Activated CD8-positive, alpha-beta memory T cell treated with anti-CD3 and anti-CD28 coated beads for 36 hours (primary cell): Measurements from ENCODE around the gene CCNH. TPM values are rescaled to one million over a fixed set of nuclear protein-coding genes. Genes with fewer than 3 reads are reported as not detected.

Experiments
- CTCF ChIA-PET: fragments of 350-600 bp; sonication (Branson Sonifier 250); formaldehyde crosslinking; loops from one replicate; lab custom pipeline; 2021; ENCODE audit warnings: antibody characterized with exemption; lab: Charles Lee
- POLR2A ChIA-PET: fragments of 350-600 bp; sonication (Branson Sonifier 250); formaldehyde crosslinking; loops from one replicate; lab custom pipeline; 2021; ENCODE audit warnings: antibody characterized with exemption; lab: Charles Lee
- total RNA-seq, 2 experiments: library from RNA; stranded (reverse); gene quantifications; one replicate each; pipeline ENCODE4 v1.2.3, GENCODE V29; 2021

CCNH gene
- 10 to 100 TPM; 56.8 to 67.0 TPM for total RNA-seq

- CTCF ChIA-PET = no interaction called here
- POLR2A ChIA-PET = interaction anchor here (0.5 to 1.3 kb wide), 2 partner anchors 145 to 221 kb away, joined by 3 to 4 read pairs; no protein-coding TSS in a partner anchor
These were observed at the start of gene CCNH for GRCh38 chr5:87412630-87413342. TSS of gene CCNH (minus strand) at chr5:87412930. CDS start at chr5:87412794, 136 bp downstream.

GRCh38 chr5:87457706-87458105, 45.0 kb upstream of the CCNH start:
- ChIA-PET POLR2A (no interaction called here), CTCF (no interaction called here)

- ChIA-PET POLR2A (no interaction called here), CTCF (no interaction called here)
These were observed 41.1 kb upstream of the CCNH start for GRCh38 chr5:87453801-87454200.

GRCh38 chr5:87452837-87453236, 40.1 kb upstream of the CCNH start:
- ChIA-PET POLR2A (no interaction called here), CTCF (no interaction called here)

GRCh38 chr5:87442419-87442818, 29.7 kb upstream of the CCNH start:
- CTCF ChIA-PET = no interaction called here

GRCh38 chr5:87438231-87438630, 25.5 kb upstream of the CCNH start:
- CTCF ChIA-PET = no interaction called here
- POLR2A ChIA-PET = no interaction called here

More at GRCh38 chr5:87442419-87442818, 29.7 kb upstream of the CCNH start:
- POLR2A ChIA-PET = no interaction called here

GRCh38 chr5:87437724-87438123, 25.0 kb upstream of the CCNH start:
- POLR2A ChIA-PET = no interaction called here
- CTCF ChIA-PET = no interaction called here

- CTCF ChIA-PET = no interaction called here
- POLR2A ChIA-PET = no interaction called here
These were observed 22.5 kb upstream of the CCNH start for GRCh38 chr5:87435144-87435694.

- CTCF ChIA-PET = no interaction called here
- POLR2A ChIA-PET = no interaction called here
These were observed 21.7 kb upstream of the CCNH start for GRCh38 chr5:87434461-87434860.

- POLR2A ChIA-PET = no interaction called here
- CTCF ChIA-PET = no interaction called here
These were observed 21.2 kb upstream of the CCNH start for GRCh38 chr5:87433945-87434344.

- ChIA-PET POLR2A (no interaction called here), CTCF (no interaction called here)
These were observed 19.7 kb upstream of the CCNH start for GRCh38 chr5:87432460-87432859.

- POLR2A ChIA-PET = no interaction called here
- CTCF ChIA-PET = no interaction called here
These were observed 18.2 kb upstream of the CCNH start for GRCh38 chr5:87430863-87431457.

GRCh38 chr5:87423755-87424154, 11.0 kb upstream of the CCNH start:
- ChIA-PET POLR2A (no interaction called here), CTCF (no interaction called here)

- POLR2A ChIA-PET = no interaction called here
- CTCF ChIA-PET = no interaction called here
These were observed 8.6 kb upstream of the CCNH start for GRCh38 chr5:87421307-87421706.

- ChIA-PET CTCF (no interaction called here), POLR2A (no interaction called here)
These were observed 5.8 kb upstream of the CCNH start for GRCh38 chr5:87418506-87418905.

GRCh38 chr5:87413343-87413645, 564 bp upstream of the CCNH start:
- ChIA-PET POLR2A (interaction anchor here (1.3 kb wide), 1 partner anchor 145 kb away, joined by 4 read pairs; no protein-coding TSS in a partner anchor), CTCF (no interaction called here)

- ChIA-PET POLR2A (interaction anchor here (0.5 to 1.3 kb wide), 3 partner anchors 144 to 221 kb away, joined by 3 to 4 read pairs (median 3); partner anchors contain the start of gene RASA1), CTCF (interaction anchor here (0.6 to 0.8 kb wide), 2 partner anchors 12 to 295 kb away, joined by 3 to 4 read pairs; no protein-coding TSS in a partner anchor)
These were observed 629 bp downstream of the CCNH start for GRCh38 chr5:87411973-87412629.

- POLR2A ChIA-PET = interaction anchor here (1.2 kb wide), 1 partner anchor 144 kb away, joined by 3 read pairs; the partner anchor contains the start of gene RASA1
- CTCF ChIA-PET = interaction anchor here (0.6 to 0.8 kb wide), 2 partner anchors 12 to 295 kb away, joined by 3 to 4 read pairs; no protein-coding TSS in a partner anchor
These were observed 1.2 kb downstream of the CCNH start for GRCh38 chr5:87411586-87411972.

- CTCF ChIA-PET = no interaction called here
- POLR2A ChIA-PET = interaction anchor here (1.2 kb wide), 1 partner anchor 143 kb away, joined by 3 read pairs; the partner anchor contains the start of gene RASA1
These were observed 1.8 kb downstream of the CCNH start for GRCh38 chr5:87410931-87411330.

- POLR2A ChIA-PET = no interaction called here
- CTCF ChIA-PET = no interaction called here
These were observed 4.5 kb downstream of the CCNH start for GRCh38 chr5:87408204-87408603.
